GM18868 (cell line): ENCODE results near the gene MMP15.
"Not testable (repeated sequence)": the region's sequence is repeated elsewhere in the genome, so short reads cannot be mapped to it uniquely, and the experiment has no call there.

Experiments
- ATAC-seq: cut with Tn5 transposase; IDR thresholded peaks from one replicate; pipeline ENCODE4 v1.9.1; 2021; ENCODE audit warnings: mild to moderate bottlenecking, moderate library complexity; ENCODE audit not compliant: unreplicated experiment

MMP15 gene

GRCh38 chr16:58085584-58086251 lies 60.2 kb downstream of the MMP15 start:
- ATAC-seq: no peak

GRCh38 chr16:58086381-58087208 lies 61.0 kb downstream of the MMP15 start:
- ATAC-seq: no peak

GRCh38 chr16:58087209-58087913 lies 61.8 kb downstream of the MMP15 start:
- no peak for ATAC-seq

GRCh38 chr16:58088091-58088490 lies 62.5 kb downstream of the MMP15 start:
- no peak for ATAC-seq

GRCh38 chr16:58090396-58090795 lies 64.8 kb downstream of the MMP15 start:
- ATAC-seq: not testable (repeated sequence)

- no peak for ATAC-seq
These were observed 68.5 kb downstream of the MMP15 start for GRCh38 chr16:58094026-58094425.

GRCh38 chr16:58094791-58095574 lies 69.4 kb downstream of the MMP15 start:
- ATAC-seq: no peak

GRCh38 chr16:58095575-58095960 lies 70.0 kb downstream of the MMP15 start:
- not testable (repeated sequence) for ATAC-seq

- no peak for ATAC-seq
These were observed 70.7 kb downstream of the MMP15 start for GRCh38 chr16:58096249-58096648.
